HepG2 (cell line): Measurements from ENCODE around the gene PPM1H. TPM values are rescaled to one million over a fixed set of nuclear protein-coding genes. Genes with fewer than 3 reads are reported as not detected.

Experiments
- ATAC-seq: fragments of 200-7000 bp; cut with Tn5 transposase; 3 replicates; pipeline ENCODE4 v1.9.1; 2020; ENCODE audit warnings: mild to moderate bottlenecking, moderate library complexity
- BruUV-seq: library from RNA; stranded (reverse); fragments of 400-500 nt; replicated peaks from 2 replicates; lab custom pipeline; 2021; lab: Mats Ljungman, UMichigan
- CTCF ChIA-PET: fragments of 300-600 bp; formaldehyde crosslinking; extraction: SDS; loops from one replicate; lab custom pipeline; 2021; ENCODE audit warnings: low total read pairs, inconsistent platforms, low intra/inter-chr PET ratio; lab: Yijun Ruan, JAX
- POLR2A ChIA-PET: fragments of 350-600 bp; sonication (Branson Sonifier 250); formaldehyde crosslinking; loops from one replicate; lab custom pipeline; 2020; ENCODE audit warnings: antibody characterized with exemption, inconsistent platforms; lab: Yijun Ruan, JAX
- DNase-seq: peaks from one replicate; pipeline ENCODE4 v3.0.0-alpha.2; 2015; ENCODE audit warnings: low spot score
- FAIRE-seq: peaks from 3 replicates; lab custom pipeline; 2011; peaks lifted over from hg19 to GRCh38; lab: Jason Lieb, UNC
- H2AFZ ChIP-seq: one replicate; pipeline ENCODE4 v1.6.1; 2011; ENCODE audit warnings: low read length, inconsistent platforms
- H3K27ac ChIP-seq: fragments of 300-600 bp; 3 replicates; pipeline ENCODE4 v1.8.0; 2011; ENCODE audit warnings: mixed run types, mild to moderate bottlenecking, mixed read lengths, low read length, inconsistent platforms; ENCODE audit not compliant: insufficient read depth; ENCODE audit errors: extremely low read length
- H3K27me3 ChIP-seq, 2 experiments: fragments of 200-600 bp in 1 of 2; 2 replicates in 1 of 2; 3 replicates in 1 of 2; pipeline versions ENCODE4 v1.6.0 to v1.8.0; 2011; ENCODE audit warnings: low read length in 2 of 2, mild to moderate bottlenecking in 2 of 2, moderate library complexity in 2 of 2, inconsistent platforms in 1 of 2; ENCODE audit not compliant: insufficient read depth in 2 of 2, control insufficient read depth in 1 of 2
- H3K36me3 ChIP-seq, 2 experiments: fragments of 200-600 bp in 1 of 2; replicated peaks in 1 of 2; 2 replicates in 1 of 2; 3 replicates in 1 of 2; pipeline versions ENCODE4 v1.5.1 to v1.8.0; 2011; ENCODE audit warnings: low read length in 2 of 2, inconsistent platforms in 1 of 2; ENCODE audit not compliant: insufficient read depth in 2 of 2, control insufficient read depth in 1 of 2
- H3K4me1 ChIP-seq: 2 replicates; pipeline ENCODE4 v1.5.1; 2012; ENCODE audit warnings: low read length, inconsistent platforms; ENCODE audit not compliant: insufficient read depth
- H3K4me2 ChIP-seq: 2 replicates; pipeline ENCODE4 v1.6.0; 2011; ENCODE audit warnings: low read depth, low read length, inconsistent platforms
- H3K4me3 ChIP-seq, 3 experiments: fragments of 200-600 bp in 1 of 3; sonication (generic), shearing (Covaris generic) in 1 of 3; replicated peaks in 1 of 3; 2 replicates each; pipeline ENCODE4 v1.5.1; 2011 to 2016; ENCODE audit warnings: low read length in 3 of 3, inconsistent platforms in 2 of 3, low read depth in 2 of 3, mild to moderate bottlenecking in 2 of 3, control low read depth in 1 of 3, mixed read lengths in 1 of 3; ENCODE audit not compliant: insufficient read depth in 1 of 3
- H3K79me2 ChIP-seq: one replicate; pipeline ENCODE4 v1.6.1; 2011; ENCODE audit warnings: low read length, inconsistent platforms; ENCODE audit not compliant: insufficient read depth
- H3K9ac ChIP-seq: 2 replicates; pipeline ENCODE4 v1.6.0; 2011; ENCODE audit warnings: mild to moderate bottlenecking, low read depth, low read length, inconsistent platforms; ENCODE audit not compliant: insufficient read depth
- H3K9me3 ChIP-seq: 2 replicates; pipeline ENCODE4 v1.5.1; 2012; ENCODE audit warnings: mild to moderate bottlenecking, low read length
- H4K20me1 ChIP-seq: 2 replicates; pipeline ENCODE4 v1.6.0; 2011; ENCODE audit warnings: inconsistent platforms, mild to moderate bottlenecking, low read length, moderate library complexity; ENCODE audit not compliant: insufficient read depth
- TCF7 ChIP-seq: sonication (generic); IDR thresholded peaks from 2 replicates; pipeline ENCODE4 v1.6.1; 2016; ENCODE audit warnings: antibody characterized with exemption, low read depth
- ZBTB1 ChIP-seq: sonication (generic); formaldehyde crosslinking; IDR thresholded peaks from 2 replicates; pipeline ENCODE4 v1.4.0; 2020; ENCODE audit warnings: missing genetic modification reagents, borderline replicate concordance
- ZNF33B ChIP-seq: sonication (generic); formaldehyde crosslinking; IDR thresholded peaks from 2 replicates; pipeline ENCODE4 v1.5.1; 2020; ENCODE audit warnings: mild to moderate bottlenecking, missing genetic modification reagents
- ZNF354B ChIP-seq: sonication (generic); formaldehyde crosslinking; IDR thresholded peaks from 2 replicates; pipeline ENCODE4 v1.8.0; 2022; ENCODE audit warnings: mild to moderate bottlenecking, missing genetic modification reagents
- WGBS: methylation state at CpG from one replicate; pipeline ENCODE4 v1.1.6; 2017; ENCODE audit warnings: low lambda C conversion rate; 5-methylcytosine and 5-hydroxymethylcytosine counted together
- in situ Hi-C: cut with HindIII; loops from 2 replicates; pipeline ENCODE4 v1.10.0; 2017; ENCODE audit warnings: low pct_unique_long_range_greater_than_20kb; ENCODE audit not compliant: extremely low pct_ligation_motif_present
- intact Hi-C: fragments of 100-400 bp; cut with micrococcal nuclease; formaldehyde crosslinking; loops from one replicate; pipeline ENCODE4 v1.10.0; 2022; ENCODE audit not compliant: unreplicated experiment
- polyA plus RNA-seq, 8 experiments: library from polyadenylated mRNA; depleted of rRNA in 3 of 8; stranded (reverse) in 7 of 8; unstranded in 1 of 8; fragments of >200 nt; fragmentation: Illumina TruSeq in 4 of 8; extraction: Trizol in 4 of 8; gene quantifications; 2 replicates each; pipeline versions ENCODE4 v1.2.1 to v1.2.3, GENCODE V29; 2011 to 2016; ENCODE audit warnings: low read depth in 4 of 8, missing spikeins in 1 of 8, mixed read lengths in 1 of 8; ENCODE audit not compliant: insufficient read depth in 1 of 8
- total RNA-seq, 5 experiments: library from RNA; depleted of rRNA; stranded (reverse); fragments of >200 nt; fragmentation: Illumina TruSeq; extraction: Trizol; gene quantifications; 2 replicates each; pipeline ENCODE4 v1.2.3, GENCODE V29; 2016; ENCODE audit warnings: low read depth in 1 of 5
- TF ChIP-seq, protein P1 (sequence below): sonication (generic); formaldehyde crosslinking; IDR thresholded peaks from 2 replicates; pipeline ENCODE4 v1.8.0; 2022; ENCODE audit warnings: mild to moderate bottlenecking, missing genetic modification reagents, borderline replicate concordance
- TF ChIP-seq, protein P2 (sequence below): sonication (generic); formaldehyde crosslinking; IDR thresholded peaks from 2 replicates; pipeline ENCODE4 v1.5.0; 2020; ENCODE audit warnings: mild to moderate bottlenecking, missing genetic modification reagents
- TF ChIP-seq, protein P3 (sequence below): sonication (generic); formaldehyde crosslinking; IDR thresholded peaks from 2 replicates; pipeline ENCODE4 v1.4.0; 2020; ENCODE audit warnings: low read depth, mild to moderate bottlenecking, missing genetic modification reagents
- TF ChIP-seq, protein P4 (sequence below): sonication (generic); formaldehyde crosslinking; IDR thresholded peaks from 2 replicates; pipeline ENCODE4 v1.4.0; 2020; ENCODE audit warnings: missing genetic modification reagents, mild to moderate bottlenecking, borderline replicate concordance

Gene PPM1H
- total and polyA plus RNA-seq, 2 of the 13 experiments (the other 11 are each of a cell fraction or from before 2014, with no cell fraction given): 29.1 to 38.1 TPM

DNA sequence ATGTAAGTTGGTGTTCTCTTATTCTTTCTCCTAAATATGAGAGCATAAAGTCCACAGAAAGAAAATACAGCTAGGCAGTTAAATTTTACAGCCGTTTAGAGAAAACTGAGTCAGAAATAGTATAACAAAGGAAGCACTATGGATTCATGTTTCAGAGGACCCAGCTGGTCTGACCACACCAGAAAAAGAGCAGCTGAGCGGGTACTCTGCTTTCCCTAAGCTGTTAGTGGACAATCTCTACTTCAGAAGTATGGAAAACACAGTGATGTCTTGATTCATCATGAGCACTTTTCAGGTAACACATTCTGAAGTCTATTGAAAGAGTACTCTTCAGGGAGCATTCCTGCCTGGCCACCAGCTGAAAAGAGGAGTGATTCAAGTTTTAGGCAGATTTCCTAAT lies 12.4 kb downstream of the PPM1H start:
- DNase-seq (no peak), ATAC-seq (no peak)
- Histone ChIP-seq H3K9me3 (no peaks in the 10 kb centered on the region), H3K4me3 (no peak overlapping the region), H4K20me1 (peaks cover 18% of the 10 kb centered on the region; the same call in 1 of the 2 replicates), H3K79me2 (peaks cover 90% of the 10 kb centered on the region), H3K27me3 (no peaks in the 10 kb centered on the region), H3K36me3 (peaks cover 0 to 19% of the 10 kb centered on the region in 2 experiments; a peak in 3 of 5 replicates)
- BruUV-seq: no TSS peak
- intact Hi-C loops (no loop called here), in situ Hi-C loops (no loop called here)
- whole genome bisulfite sequencing: 76% methylated on average over 2 of the region's 2 CpGs
- POLR2A ChIA-PET: interaction anchor here (0.7 to 2.9 kb wide), 2 partner anchors 12 to 78 kb away, joined by 3 to 9 read pairs; partner anchors contain the start of gene PPM1H
- TF ChIP-seq, protein P1, sequence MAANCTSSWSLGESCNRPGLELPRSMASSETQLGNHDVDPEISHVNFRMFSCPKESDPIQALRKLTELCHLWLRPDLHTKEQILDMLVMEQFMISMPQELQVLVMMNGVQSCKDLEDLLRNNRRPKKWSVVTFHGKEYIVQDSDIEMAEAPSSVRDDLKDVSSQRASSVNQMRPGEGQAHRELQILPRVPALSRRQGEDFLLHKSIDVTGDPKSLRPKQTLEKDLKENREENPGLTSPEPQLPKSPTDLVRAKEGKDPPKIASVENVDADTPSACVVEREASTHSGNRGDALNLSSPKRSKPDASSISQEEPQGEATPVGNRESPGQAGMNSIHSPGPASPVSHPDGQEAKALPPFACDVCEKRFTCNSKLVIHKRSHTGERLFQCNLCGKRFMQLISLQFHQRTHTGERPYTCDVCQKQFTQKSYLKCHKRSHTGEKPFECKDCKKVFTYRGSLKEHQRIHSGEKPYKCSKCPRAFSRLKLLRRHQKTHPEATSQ (CRISPR knock-in tag): no peak
- no peak for TF ChIP-seq TCF7
- TF ChIP-seq, all 625 proteins: peak for 0
- no peak for FAIRE-seq
- Histone ChIP-seq H3K4me1 (peaks cover 43% of the 10 kb centered on the region), H3K27ac (no peak overlapping the region), H3K9ac (no peak overlapping the region), H2AFZ (no peak overlapping the region), H3K4me2 (no peak overlapping the region)
- CTCF ChIA-PET: no interaction called here

DNA sequence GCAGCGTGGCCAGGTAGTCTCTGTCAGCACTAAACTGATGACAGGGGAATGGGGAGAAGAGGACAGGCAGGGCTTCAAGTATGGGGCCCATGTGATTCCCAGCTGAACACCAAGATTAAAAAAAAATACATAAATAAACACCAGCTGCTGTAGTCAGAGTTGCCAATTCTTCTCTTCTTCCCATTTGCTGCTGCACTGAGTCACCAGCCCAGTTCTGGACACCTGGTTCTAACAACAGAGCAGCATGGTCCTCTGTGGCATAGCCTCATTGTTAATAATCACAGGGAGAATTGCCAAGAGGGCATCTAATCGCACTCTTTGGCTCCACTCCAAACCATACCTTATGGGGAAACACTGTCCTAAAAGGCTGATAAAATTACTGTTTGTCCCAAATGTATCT lies 15.1 kb downstream of the PPM1H start:
- 82% methylated on average over 2 of the region's 2 CpGs for WGBS
- no peak overlapping the region for H3K27ac ChIP-seq
- ATAC-seq (no peak), DNase-seq (no peak), FAIRE-seq (no peak)
- H2AFZ ChIP-seq: no peak overlapping the region
- H4K20me1 ChIP-seq: peaks cover 7% of the 10 kb centered on the region; the same call in 1 of the 2 replicates
- CTCF ChIA-PET: interaction anchor here (0.6 kb wide), 1 partner anchor 88 kb away, joined by 3 read pairs; no protein-coding TSS in a partner anchor
- no peaks in the 10 kb centered on the region for H3K9me3 ChIP-seq
- no peaks in the 10 kb centered on the region for H3K27me3 ChIP-seq
- intact Hi-C loops (no loop called here), in situ Hi-C loops (no loop called here)
- H3K9ac ChIP-seq: no peak overlapping the region
- peaks cover 4 to 24% of the 10 kb centered on the region in 2 experiments for H3K36me3 ChIP-seq
- POLR2A ChIA-PET: no interaction called here
- H3K4me1 ChIP-seq: peaks cover 27% of the 10 kb centered on the region
- no peak overlapping the region for H3K4me2 ChIP-seq
- no peak overlapping the region for H3K4me3 ChIP-seq
- H3K79me2 ChIP-seq: peaks cover 90% of the 10 kb centered on the region
- BruUV-seq: no TSS peak
- TF ChIP-seq ZNF354B (no peak), ZBTB1 (no peak), ZNF33B (CRISPR knock-in tag) (no peak)
- TF ChIP-seq, protein P2, sequence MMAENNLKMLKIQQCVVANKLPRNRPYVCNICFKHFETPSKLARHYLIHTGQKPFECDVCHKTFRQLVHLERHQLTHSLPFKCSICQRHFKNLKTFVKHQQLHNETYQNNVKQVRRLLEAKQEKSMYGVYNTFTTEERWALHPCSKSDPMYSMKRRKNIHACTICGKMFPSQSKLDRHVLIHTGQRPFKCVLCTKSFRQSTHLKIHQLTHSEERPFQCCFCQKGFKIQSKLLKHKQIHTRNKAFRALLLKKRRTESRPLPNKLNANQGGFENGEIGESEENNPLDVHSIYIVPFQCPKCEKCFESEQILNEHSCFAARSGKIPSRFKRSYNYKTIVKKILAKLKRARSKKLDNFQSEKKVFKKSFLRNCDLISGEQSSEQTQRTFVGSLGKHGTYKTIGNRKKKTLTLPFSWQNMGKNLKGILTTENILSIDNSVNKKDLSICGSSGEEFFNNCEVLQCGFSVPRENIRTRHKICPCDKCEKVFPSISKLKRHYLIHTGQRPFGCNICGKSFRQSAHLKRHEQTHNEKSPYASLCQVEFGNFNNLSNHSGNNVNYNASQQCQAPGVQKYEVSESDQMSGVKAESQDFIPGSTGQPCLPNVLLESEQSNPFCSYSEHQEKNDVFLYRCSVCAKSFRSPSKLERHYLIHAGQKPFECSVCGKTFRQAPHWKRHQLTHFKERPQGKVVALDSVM (CRISPR knock-in tag): no peak
- TF ChIP-seq, protein P3, sequence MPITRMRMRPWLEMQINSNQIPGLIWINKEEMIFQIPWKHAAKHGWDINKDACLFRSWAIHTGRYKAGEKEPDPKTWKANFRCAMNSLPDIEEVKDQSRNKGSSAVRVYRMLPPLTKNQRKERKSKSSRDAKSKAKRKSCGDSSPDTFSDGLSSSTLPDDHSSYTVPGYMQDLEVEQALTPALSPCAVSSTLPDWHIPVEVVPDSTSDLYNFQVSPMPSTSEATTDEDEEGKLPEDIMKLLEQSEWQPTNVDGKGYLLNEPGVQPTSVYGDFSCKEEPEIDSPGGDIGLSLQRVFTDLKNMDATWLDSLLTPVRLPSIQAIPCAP (CRISPR knock-in tag): no peak
- TF ChIP-seq, protein P4, sequence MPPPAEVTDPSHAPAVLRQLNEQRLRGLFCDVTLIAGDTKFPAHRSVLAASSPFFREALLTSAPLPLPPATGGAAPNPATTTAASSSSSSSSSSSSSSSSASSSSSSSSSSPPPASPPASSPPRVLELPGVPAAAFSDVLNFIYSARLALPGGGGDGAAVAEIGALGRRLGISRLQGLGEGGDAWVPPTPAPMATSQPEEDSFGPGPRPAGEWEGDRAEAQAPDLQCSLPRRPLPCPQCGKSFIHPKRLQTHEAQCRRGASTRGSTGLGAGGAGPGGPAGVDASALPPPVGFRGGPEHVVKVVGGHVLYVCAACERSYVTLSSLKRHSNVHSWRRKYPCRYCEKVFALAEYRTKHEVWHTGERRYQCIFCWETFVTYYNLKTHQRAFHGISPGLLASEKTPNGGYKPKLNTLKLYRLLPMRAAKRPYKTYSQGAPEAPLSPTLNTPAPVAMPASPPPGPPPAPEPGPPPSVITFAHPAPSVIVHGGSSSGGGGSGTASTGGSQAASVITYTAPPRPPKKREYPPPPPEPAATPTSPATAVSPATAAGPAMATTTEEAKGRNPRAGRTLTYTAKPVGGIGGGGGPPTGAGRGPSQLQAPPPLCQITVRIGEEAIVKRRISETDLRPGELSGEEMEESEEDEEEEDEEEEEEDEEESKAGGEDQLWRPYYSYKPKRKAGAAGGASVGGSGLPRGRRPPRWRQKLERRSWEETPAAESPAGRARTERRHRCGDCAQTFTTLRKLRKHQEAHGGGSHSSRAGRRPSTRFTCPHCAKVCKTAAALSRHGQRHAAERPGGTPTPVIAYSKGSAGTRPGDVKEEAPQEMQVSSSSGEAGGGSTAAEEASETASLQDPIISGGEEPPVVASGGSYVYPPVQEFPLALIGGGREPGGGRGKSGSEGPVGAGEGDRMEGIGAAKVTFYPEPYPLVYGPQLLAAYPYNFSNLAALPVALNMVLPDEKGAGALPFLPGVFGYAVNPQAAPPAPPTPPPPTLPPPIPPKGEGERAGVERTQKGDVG: no peak
